SK-N-SH (cell line): ENCODE data around the gene ITGBL1. TPM values are rescaled to one million over a fixed set of nuclear protein-coding genes. Genes with fewer than 3 reads are reported as not detected.
A peak's percentile ranks its signal among the peaks of the same experiment; 100 is the strongest.

Experiments
- CTCF ChIA-PET: fragments of 300-600, 350-600 bp; formaldehyde crosslinking; extraction: SDS; loops from one replicate; lab custom pipeline; 2021; lab: Yijun Ruan, JAX
- POLR2A ChIA-PET: fragments of 350-600 bp; sonication (Branson Sonifier 250); formaldehyde crosslinking; extraction: SDS; loops from one replicate; lab custom pipeline; 2020; ENCODE audit warnings: antibody characterized with exemption, inconsistent platforms; lab: Yijun Ruan, JAX
- DNase-seq: peaks from one replicate; pipeline ENCODE4 v3.0.0; 2012
- H2AFZ ChIP-seq: fragments of 200-600 bp; sonication (generic); 2 replicates; pipeline ENCODE4 v1.8.1; 2016; ENCODE audit warnings: antibody characterized with exemption, mild to moderate bottlenecking, low read depth
- H3F3A ChIP-seq: fragments of 200-600 bp; sonication (generic); replicated peaks from 2 replicates; pipeline ENCODE3; 2016; ENCODE audit warnings: antibody characterized with exemption, mild to moderate bottlenecking; ENCODE audit not compliant: insufficient read depth
- H3K27ac ChIP-seq, 2 experiments: fragments of 200-500 bp in 1 of 2; fragments of 200-600 bp in 1 of 2; sonication (Bioruptor generic) in 1 of 2; sonication (generic), shearing (Covaris generic) in 1 of 2; 2 replicates each; pipeline versions ENCODE4 v1.5.1 to v1.6.1; 2014 to 2016; ENCODE audit warnings: low read depth in 2 of 2, inconsistent platforms in 1 of 2, low read length in 1 of 2, mild to moderate bottlenecking in 1 of 2, mixed read lengths in 1 of 2
- H3K27me3 ChIP-seq: fragments of 200-600 bp; sonication (generic), shearing (Covaris generic); 2 replicates; pipeline ENCODE4 v1.6.1; 2016; ENCODE audit warnings: mixed run types; ENCODE audit not compliant: insufficient read depth
- H3K36me3 ChIP-seq, 2 experiments: fragments of 200-500 bp in 1 of 2; fragments of 200-600 bp in 1 of 2; sonication (Bioruptor generic) in 1 of 2; sonication (generic) in 1 of 2; replicated peaks in 1 of 2; 2 replicates each; pipeline versions ENCODE3 to v1.5.1; 2014 to 2016; ENCODE audit warnings: low read length in 1 of 2, mild to moderate bottlenecking in 1 of 2; ENCODE audit not compliant: insufficient read depth in 2 of 2, control insufficient read depth in 1 of 2
- H3K4me1 ChIP-seq, 2 experiments: fragments of 200-500 bp in 1 of 2; fragments of 200-600 bp in 1 of 2; sonication (Bioruptor generic) in 1 of 2; sonication (generic), shearing (Covaris generic) in 1 of 2; 2 replicates each; pipeline versions ENCODE4 v1.5.1 to v1.6.1; 2014 to 2016; ENCODE audit warnings: low read depth in 1 of 2, low read length in 1 of 2, mixed run types in 1 of 2; ENCODE audit not compliant: insufficient read depth in 2 of 2, control insufficient read depth in 1 of 2
- H3K4me2 ChIP-seq: fragments of 200-600 bp; sonication (generic), shearing (Covaris generic); 2 replicates; pipeline ENCODE4 v1.6.1; 2017; ENCODE audit warnings: mixed run types
- H3K4me3 ChIP-seq, 2 experiments: fragments of 200-500 bp in 1 of 2; fragments of 200-600 bp in 1 of 2; sonication (Bioruptor generic) in 1 of 2; sonication (generic), shearing (Covaris generic) in 1 of 2; 2 replicates each; pipeline versions ENCODE4 v1.5.1 to v1.8.1; 2014 to 2016; ENCODE audit warnings: low read depth in 2 of 2, inconsistent platforms in 1 of 2, low read length in 1 of 2, mild to moderate bottlenecking in 1 of 2, mixed read lengths in 1 of 2, moderate library complexity in 1 of 2
- H3K79me2 ChIP-seq: fragments of 200-600 bp; sonication (generic); 2 replicates; pipeline ENCODE4 v1.8.1; 2017; ENCODE audit warnings: mild to moderate bottlenecking; ENCODE audit not compliant: insufficient read depth
- H3K9ac ChIP-seq: fragments of 200-600 bp; sonication (generic); 2 replicates; pipeline ENCODE4 v1.6.1; 2017; ENCODE audit warnings: mixed run types
- H3K9me2 ChIP-seq: fragments of 200-600 bp; sonication (generic); 2 replicates; pipeline ENCODE4 v1.6.1; 2017; ENCODE audit warnings: mixed run types
- H3K9me3 ChIP-seq: fragments of 200-600 bp; sonication (generic); 2 replicates; pipeline ENCODE4 v1.6.1; 2017; ENCODE audit warnings: mixed run types, mild to moderate bottlenecking, moderate library complexity
- H4K20me1 ChIP-seq: fragments of 200-600 bp; sonication (generic); 2 replicates; pipeline ENCODE4 v1.6.1; 2017; ENCODE audit warnings: mild to moderate bottlenecking, mixed run types; ENCODE audit not compliant: insufficient read depth
- CHD2 ChIP-seq: fragments of 150-350 bp; IDR thresholded peaks from 2 replicates; pipeline ENCODE4 v1.6.1; 2018; ENCODE audit warnings: low read length; ENCODE audit not compliant: partially characterized antibody
- ELF1 ChIP-seq: IDR thresholded peaks from 2 replicates; pipeline ENCODE4 v1.4.0; 2012
- FOSL2 ChIP-seq: IDR thresholded peaks from 2 replicates; pipeline ENCODE4 v1.4.0; 2012; ENCODE audit warnings: low read depth, mild to moderate bottlenecking, moderate library complexity, borderline replicate concordance
- FOXJ3 ChIP-seq: sonication (generic); formaldehyde crosslinking; IDR thresholded peaks from 2 replicates; pipeline ENCODE4 v1.5.1; 2020; ENCODE audit warnings: mild to moderate bottlenecking, missing genetic modification reagents
- FOXM1 ChIP-seq: IDR thresholded peaks from 2 replicates; pipeline ENCODE4 v1.4.0; 2012; ENCODE audit warnings: low read depth, mild to moderate bottlenecking
- GABPA ChIP-seq: IDR thresholded peaks from 2 replicates; pipeline ENCODE4 v1.4.0; 2012; ENCODE audit warnings: low read depth, mild to moderate bottlenecking
- JUND ChIP-seq: IDR thresholded peaks from 2 replicates; pipeline ENCODE4 v1.4.0; 2012
- MAX ChIP-seq: IDR thresholded peaks from 2 replicates; pipeline ENCODE4 v1.4.0; 2012; ENCODE audit warnings: low read depth
- MEF2A ChIP-seq: IDR thresholded peaks from 2 replicates; pipeline ENCODE4 v1.4.0; 2012; ENCODE audit warnings: low read depth, borderline replicate concordance
- NFIC ChIP-seq: IDR thresholded peaks from 2 replicates; pipeline ENCODE4 v1.4.0; 2012; ENCODE audit warnings: borderline replicate concordance
- NRF1 ChIP-seq: IDR thresholded peaks from 2 replicates; pipeline ENCODE4 v1.6.1; 2012; ENCODE audit warnings: low read depth, mild to moderate bottlenecking, low read length
- PBX3 ChIP-seq: IDR thresholded peaks from 2 replicates; pipeline ENCODE4; 2012
- RCOR1 ChIP-seq: fragments of 150-350 bp; IDR thresholded peaks from 2 replicates; pipeline ENCODE4 v1.6.1; 2017; ENCODE audit warnings: antibody characterized with exemption, low read length
- REST ChIP-seq: IDR thresholded peaks from 2 replicates; pipeline ENCODE4 v1.6.1; 2012; ENCODE audit warnings: mild to moderate bottlenecking, low read depth, low read length, moderate library complexity
- RXRA ChIP-seq: IDR thresholded peaks from 2 replicates; pipeline ENCODE4 v1.4.0; 2012; ENCODE audit warnings: low read depth, mild to moderate bottlenecking, borderline replicate concordance
- SIN3A ChIP-seq: IDR thresholded peaks from 2 replicates; pipeline ENCODE4 v1.6.1; 2012; ENCODE audit warnings: low read depth, mild to moderate bottlenecking, low read length, moderate library complexity, borderline replicate concordance
- SMC3 ChIP-seq: IDR thresholded peaks from 2 replicates; pipeline ENCODE4 v1.6.1; 2012; ENCODE audit warnings: low read depth, low read length, improper control_type of control experiment
- TAF1 ChIP-seq: IDR thresholded peaks from 2 replicates; pipeline ENCODE4 v1.6.1; 2012; ENCODE audit warnings: low read depth, mild to moderate bottlenecking, low read length, moderate library complexity, borderline replicate concordance
- TCF12 ChIP-seq: IDR thresholded peaks from 2 replicates; pipeline ENCODE4 v1.4.0; 2012
- TEAD4 ChIP-seq: IDR thresholded peaks from 2 replicates; pipeline ENCODE4 v1.4.0; 2012; ENCODE audit warnings: mild to moderate bottlenecking, borderline replicate concordance; ENCODE audit not compliant: insufficient read depth
- YY1 ChIP-seq: IDR thresholded peaks from 2 replicates; pipeline ENCODE4 v1.4.0; 2012; ENCODE audit warnings: low read depth, mild to moderate bottlenecking
- ZBTB33 ChIP-seq: IDR thresholded peaks from 2 replicates; pipeline ENCODE4 v1.4.0; 2012; ENCODE audit warnings: low read depth, borderline replicate concordance
- WGBS: methylation state at CpG from one replicate; pipeline ENCODE4 v1.1.6; 2017; ENCODE audit warnings: low lambda C conversion rate; 5-methylcytosine and 5-hydroxymethylcytosine counted together
- polyA plus RNA-seq, 3 experiments: library from polyadenylated mRNA; depleted of rRNA; stranded (reverse); fragments of >200 nt; gene quantifications; 2 replicates each; pipeline ENCODE4 v1.2.3, GENCODE V29; 2012

The ITGBL1 gene
- polyA plus RNA-seq, 1 of the 3 experiments (the other 2 are of a cell fraction) = 78.7 TPM

GRCh38 chr13:101576977-101577376 is 124.5 kb downstream of the ITGBL1 start:
- Histone ChIP-seq H3K9me2 (no peaks in the 10 kb centered on the region), H2AFZ (no peak overlapping the region), H3K27me3 (no peaks in the 10 kb centered on the region), H3K9me3 (no peaks in the 10 kb centered on the region), H3F3A (peaks cover 19% of the 10 kb centered on the region), H3K4me1 (peaks cover 8 to 10% of the 10 kb centered on the region in 2 experiments; a peak in 3 of 4 replicates), H3K4me2 (no peak overlapping the region), H3K9ac (no peak overlapping the region), H3K27ac (no peak overlapping the region), H4K20me1 (no peaks in the 10 kb centered on the region; the same call in 1 of the 2 replicates), H3K4me3 (no peak overlapping the region), H3K79me2 (peaks cover 17% of the 10 kb centered on the region; the same call in 1 of the 2 replicates), H3K36me3 (peaks cover 9 to 34% of the 10 kb centered on the region in 2 experiments)
- POLR2A ChIA-PET = no interaction called here
- DNase-seq = no peak
- CTCF ChIA-PET = no interaction called here
- TF ChIP-seq JUND (no peak), SIN3A (no peak), MEF2A (no peak)

- peaks cover 10% of the 10 kb centered on the region; the same call in 1 of the 2 replicates for H3K79me2 ChIP-seq
- peak overlapping the region; percentile 60 to 73; a peak in 3 of 4 replicates for H3K27ac ChIP-seq
- H2AFZ ChIP-seq = no peak overlapping the region
- H3K4me1 ChIP-seq = peaks cover 8 to 10% of the 10 kb centered on the region in 2 experiments
- peaks cover 14 to 57% of the 10 kb centered on the region in 2 experiments for H3K36me3 ChIP-seq
- no peaks in the 10 kb centered on the region for H3K9me2 ChIP-seq
- DNase-seq = peak; percentile 46
- H3K9me3 ChIP-seq = no peaks in the 10 kb centered on the region
- H3F3A ChIP-seq = peaks cover 19% of the 10 kb centered on the region
- H3K9ac ChIP-seq = no peak overlapping the region
- 24% methylated on average over 4 of the region's 4 CpGs for WGBS
- ChIA-PET POLR2A (no interaction called here), CTCF (interaction anchor here (1.4 to 1.9 kb wide), 2 partner anchors 178 to 434 kb away, joined by 4 read pairs; no protein-coding TSS in a partner anchor)
- H3K4me3 ChIP-seq = no peak overlapping the region
- H4K20me1 ChIP-seq = no peaks in the 10 kb centered on the region; the same call in 1 of the 2 replicates
- H3K4me2 ChIP-seq = peak overlapping the region; percentile 48; the same call in 1 of the 2 replicates
- TF ChIP-seq TEAD4 (no peak), ELF1 (no peak), CHD2 (no peak), FOXM1 (no peak), YY1 (no peak), PBX3 (peak; percentile 29; the same call in 1 of the 2 replicates), MAX (no peak), NFIC (peak; percentile 53; the same call in 1 of the 2 replicates), FOXJ3 (no peak), RCOR1 (peak; percentile 53; the same call in 1 of the 2 replicates), SMC3 (no peak), TAF1 (no peak), RXRA (no peak), NRF1 (no peak), SIN3A (no peak), ZBTB33 (no peak), GABPA (no peak), FOSL2 (no peak), TCF12 (peak; percentile 59; the same call in 1 of the 2 replicates), REST (no peak)
- TF ChIP-seq, all 33 proteins: peak for 4
- no peaks in the 10 kb centered on the region for H3K27me3 ChIP-seq
These were observed 126.9 kb downstream of the ITGBL1 start for GRCh38 chr13:101579281-101579802.
